Thyroid gland (tissue), 4 donors: ENCODE data around the gene MAST4. TPM values are rescaled to one million over a fixed set of nuclear protein-coding genes. Genes with fewer than 3 reads are reported as not detected.

Experiments
- DNase-seq, 2 donors: peaks; one replicate each; pipeline ENCODE4 v3.0.0-alpha.2; 2019
- H3K27ac ChIP-seq, 3 donors: fragments of 200-600 bp; sonication (generic); 1 replicate in 2 of 3; 2 replicates in 1 of 3; pipeline ENCODE4 v1.5.1; 2016 to 2019; ENCODE audit warnings: mild to moderate bottlenecking in 1 of 3, moderate library complexity in 1 of 3
- H3K27me3 ChIP-seq: fragments of 200-600 bp; sonication (generic); one replicate; pipeline ENCODE4 v1.5.1; 2019
- H3K36me3 ChIP-seq, 2 donors: fragments of 200-600 bp; sonication (generic); one replicate each; pipeline ENCODE4 v1.5.1; 2016 to 2019
- H3K4me1 ChIP-seq, 2 donors: fragments of 200-600 bp; sonication (generic); one replicate each; pipeline ENCODE4 v1.5.1; 2017 to 2019
- H3K4me3 ChIP-seq, 3 donors: fragments of 200-600 bp; sonication (generic); replicated peaks in 1 of 3; 1 replicate in 2 of 3; 2 replicates in 1 of 3; pipeline ENCODE4 v1.5.1; 2016; ENCODE audit warnings: mild to moderate bottlenecking in 1 of 3
- H3K9me3 ChIP-seq: fragments of 200-600 bp; sonication (generic); one replicate; pipeline ENCODE4 v1.5.1; 2017
- POLR2A ChIP-seq, 2 donors: fragments of 450-650 bp; IDR thresholded peaks; one replicate each; pipeline ENCODE4 v1.6.1; 2017; ENCODE audit warnings: antibody characterized with exemption in 2 of 2, mild to moderate bottlenecking in 2 of 2, moderate library complexity in 1 of 2
- WGBS, 2 donors: methylation state at CpG; one replicate each; pipeline ENCODE4 v1.1.5; 2017; 5-methylcytosine and 5-hydroxymethylcytosine counted together
- intact Hi-C: fragments of 100-400 bp; cut with DNase I; formaldehyde crosslinking; loops from one replicate; pipeline ENCODE4 v1.15.1; 2023
- total RNA-seq, 4 donors: library from RNA; depleted of rRNA; stranded (reverse); fragments of >200 nt; gene quantifications; one replicate each; pipeline ENCODE4 v1.2.3, GENCODE V29; 2016
- TF ChIP-seq, protein P1 (sequence below), 6 experiments: fragments of 200-600 bp in 3 of 6; fragments of 450-650 bp in 3 of 6; sonication (generic) in 3 of 6; IDR thresholded peaks; one replicate each; pipeline ENCODE4 v1.5.1; 2016 to 2019; ENCODE audit warnings: antibody characterized with exemption in 6 of 6, mild to moderate bottlenecking in 2 of 6, inconsistent platforms in 1 of 6, moderate library complexity in 1 of 6

The MAST4 gene
- total RNA-seq, 4 donors from 2014 or later, result 20.2 to 38.3 (median 24.4) TPM

DNA sequence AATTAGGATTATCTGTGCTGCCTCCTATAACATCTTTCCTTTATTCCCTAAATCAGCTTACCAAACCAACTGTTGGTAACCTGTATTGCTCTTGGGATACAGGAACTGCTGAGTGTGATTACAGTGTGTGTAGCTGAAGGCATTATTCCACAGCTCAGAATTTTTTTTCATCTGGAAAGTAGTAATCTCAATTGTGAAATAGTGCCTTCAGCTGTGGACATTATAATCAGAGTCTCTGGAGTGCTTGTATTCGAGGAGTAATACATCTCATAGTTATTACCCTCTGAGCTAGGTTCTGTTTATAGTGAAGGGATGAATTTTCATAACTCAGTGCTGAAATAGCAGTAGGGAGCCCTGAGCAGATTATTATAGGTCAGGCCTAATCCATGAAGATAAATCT lies 199.5 kb downstream of the MAST4 start:
- 86 to 88% methylated on average over 1 of the region's 1 CpG for WGBS, 2 donors
- Histone ChIP-seq H3K4me1 (no peaks in the 10 kb centered on the region), H3K4me3 (no peak overlapping the region), H3K27me3 (no peaks in the 10 kb centered on the region), H3K36me3 (no peaks in the 10 kb centered on the region), H3K9me3 (no peaks in the 10 kb centered on the region), H3K27ac (no peak overlapping the region)
- no peak for DNase-seq
- TF ChIP-seq, protein P1, sequence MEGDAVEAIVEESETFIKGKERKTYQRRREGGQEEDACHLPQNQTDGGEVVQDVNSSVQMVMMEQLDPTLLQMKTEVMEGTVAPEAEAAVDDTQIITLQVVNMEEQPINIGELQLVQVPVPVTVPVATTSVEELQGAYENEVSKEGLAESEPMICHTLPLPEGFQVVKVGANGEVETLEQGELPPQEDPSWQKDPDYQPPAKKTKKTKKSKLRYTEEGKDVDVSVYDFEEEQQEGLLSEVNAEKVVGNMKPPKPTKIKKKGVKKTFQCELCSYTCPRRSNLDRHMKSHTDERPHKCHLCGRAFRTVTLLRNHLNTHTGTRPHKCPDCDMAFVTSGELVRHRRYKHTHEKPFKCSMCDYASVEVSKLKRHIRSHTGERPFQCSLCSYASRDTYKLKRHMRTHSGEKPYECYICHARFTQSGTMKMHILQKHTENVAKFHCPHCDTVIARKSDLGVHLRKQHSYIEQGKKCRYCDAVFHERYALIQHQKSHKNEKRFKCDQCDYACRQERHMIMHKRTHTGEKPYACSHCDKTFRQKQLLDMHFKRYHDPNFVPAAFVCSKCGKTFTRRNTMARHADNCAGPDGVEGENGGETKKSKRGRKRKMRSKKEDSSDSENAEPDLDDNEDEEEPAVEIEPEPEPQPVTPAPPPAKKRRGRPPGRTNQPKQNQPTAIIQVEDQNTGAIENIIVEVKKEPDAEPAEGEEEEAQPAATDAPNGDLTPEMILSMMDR (IDR thresholded peaks at IDR 0.05), result no peak
- TF ChIP-seq POLR2A (IDR thresholded peaks at IDR 0.05), result no peak
- intact Hi-C loops, result no loop called here

- Histone ChIP-seq H3K4me1 (no peaks in the 10 kb centered on the region), H3K36me3 (no peaks in the 10 kb centered on the region), H3K27me3 (no peaks in the 10 kb centered on the region), H3K27ac (no peak overlapping the region), H3K9me3 (no peaks in the 10 kb centered on the region), H3K4me3 (no peak overlapping the region)
- peak in 1 of 2 donors; percentile 8 for DNase-seq
- intact Hi-C loops, result no loop called here
- 77 to 80% methylated on average over 9 of the region's 9 CpGs for WGBS, 2 donors
- no peak for TF ChIP-seq POLR2A (IDR thresholded peaks at IDR 0.05)
- TF ChIP-seq, protein P1 (IDR thresholded peaks at IDR 0.05), result peak in 4 of 6 experiments; percentile 14 to 42 (median 34)
Measured at GRCh38 chr5:66796305-66797292, 200.4 kb downstream of the MAST4 start.

- H3K27me3 ChIP-seq, result no peaks in the 10 kb centered on the region
- 60 to 84% methylated on average over 3 of the region's 3 CpGs for WGBS, 2 donors
- no peaks in the 10 kb centered on the region for H3K36me3 ChIP-seq
- H3K4me1 ChIP-seq, result no peaks in the 10 kb centered on the region
- H3K27ac ChIP-seq, result no peak overlapping the region
- H3K4me3 ChIP-seq, result no peak overlapping the region
- H3K9me3 ChIP-seq, result no peaks in the 10 kb centered on the region
- no peak for DNase-seq
- intact Hi-C loops, result no loop called here
- no peak for TF ChIP-seq POLR2A (IDR thresholded peaks at IDR 0.05)
- TF ChIP-seq, protein P1 (IDR thresholded peaks at IDR 0.05), result no peak
Measured at GRCh38 chr5:66802941-66803340, 206.7 kb downstream of the MAST4 start.

GRCh38 chr5:66805514-66806430 lies 209.6 kb downstream of the MAST4 start:
- Histone ChIP-seq H3K9me3 (no peaks in the 10 kb centered on the region), H3K27ac (no peak overlapping the region), H3K4me1 (no peaks in the 10 kb centered on the region), H3K36me3 (no peaks in the 10 kb centered on the region), H3K4me3 (no peak overlapping the region), H3K27me3 (no peaks in the 10 kb centered on the region)
- 74 to 81% methylated on average over 8 of the region's 8 CpGs for WGBS, 2 donors
- no peak for DNase-seq
- no peak for TF ChIP-seq POLR2A (IDR thresholded peaks at IDR 0.05)
- TF ChIP-seq, protein P1 (IDR thresholded peaks at IDR 0.05), result no peak
- intact Hi-C loops, result no loop called here
